ENCODE results near the gene CCN5. TPM values are rescaled to one million over a fixed set of nuclear protein-coding genes. Genes with fewer than 3 reads are reported as not detected.

CCN5 gene
- total RNA-seq, 1 experiment from 2014 or later, result 0.17 TPM

DNA sequence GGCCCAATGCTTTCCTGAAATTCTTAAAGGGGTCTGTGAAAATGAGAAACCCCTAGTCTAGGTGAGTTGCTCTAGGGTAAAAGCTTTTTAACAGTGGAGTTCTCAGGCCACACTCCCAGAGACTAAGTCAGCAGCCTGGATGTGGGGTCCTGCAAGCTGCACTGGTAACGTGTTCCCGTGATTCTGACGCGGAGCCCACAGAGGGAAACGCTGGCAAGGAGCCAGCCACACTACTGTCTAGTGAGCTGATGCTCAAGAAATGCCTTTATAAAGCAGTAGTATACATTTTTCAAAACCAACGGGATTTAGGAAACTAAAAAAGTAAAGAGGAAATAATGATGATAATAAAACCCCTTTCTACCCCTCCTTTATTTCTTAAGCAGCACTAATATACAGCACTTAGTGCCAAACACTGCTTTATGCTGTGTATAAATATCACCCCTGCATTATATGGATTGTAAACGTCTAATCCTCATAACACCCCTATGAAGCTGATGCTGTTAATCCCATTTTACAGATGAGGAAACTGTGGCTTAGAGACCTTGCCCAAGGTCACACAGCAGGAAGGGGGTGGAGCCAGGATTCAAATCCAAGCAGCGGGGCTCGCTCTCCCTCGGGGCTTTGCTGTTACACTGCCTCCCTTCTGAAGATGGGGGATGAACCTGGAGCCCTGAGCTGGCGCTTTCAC lies 55.5 kb downstream of the CCN5 start:
- DNase-seq (ENCODE audit: low spot score), result no peak
- in situ Hi-C loops (cut with HindIII; ENCODE audit: low sequenced_read_pairs), result no loop called here

DNA sequence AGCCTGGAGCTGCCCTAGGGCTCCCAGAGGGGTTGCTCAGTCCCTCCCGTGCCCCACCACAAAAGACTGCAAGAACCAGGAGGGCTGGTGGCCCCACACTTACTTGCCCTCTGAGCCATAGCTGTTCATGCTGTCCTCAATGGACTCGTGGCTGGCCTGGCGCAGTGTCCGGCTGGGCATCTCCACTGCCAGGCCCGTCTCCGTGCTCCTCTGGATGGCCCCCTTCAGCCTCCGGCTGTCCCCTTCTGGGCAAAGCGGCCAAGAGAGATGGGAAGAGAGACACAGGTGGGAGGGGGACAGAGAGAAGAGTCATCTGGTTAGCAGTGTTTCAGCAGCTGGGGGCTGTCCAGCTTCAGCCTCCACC lies 56.0 kb downstream of the CCN5 start:
- no peak for DNase-seq (ENCODE audit: low spot score)
- in situ Hi-C loops (cut with HindIII; ENCODE audit: low sequenced_read_pairs), result no loop called here

DNA sequence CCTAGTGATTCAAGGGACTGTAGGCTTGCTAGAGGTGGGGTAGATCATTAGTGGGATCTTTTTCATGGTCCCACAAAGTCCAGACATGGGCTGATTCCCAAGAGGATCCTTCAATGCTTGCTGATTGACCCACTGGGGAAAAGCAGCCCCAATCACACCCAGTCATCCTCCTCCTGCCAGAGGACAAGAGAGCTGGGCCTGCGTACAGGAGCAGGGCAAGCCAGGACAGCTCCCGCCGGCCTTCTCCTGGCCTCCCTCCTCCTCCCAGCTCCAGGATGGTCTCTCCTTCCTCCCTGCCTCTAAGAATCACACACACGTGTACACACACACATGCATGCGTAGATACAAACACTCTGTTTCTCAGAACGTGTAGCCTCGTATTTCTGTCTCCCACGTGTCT lies 57.5 kb downstream of the CCN5 start:
- in situ Hi-C loops (cut with HindIII; ENCODE audit: low sequenced_read_pairs), result no loop called here
- DNase-seq (ENCODE audit: low spot score), result no peak

DNA sequence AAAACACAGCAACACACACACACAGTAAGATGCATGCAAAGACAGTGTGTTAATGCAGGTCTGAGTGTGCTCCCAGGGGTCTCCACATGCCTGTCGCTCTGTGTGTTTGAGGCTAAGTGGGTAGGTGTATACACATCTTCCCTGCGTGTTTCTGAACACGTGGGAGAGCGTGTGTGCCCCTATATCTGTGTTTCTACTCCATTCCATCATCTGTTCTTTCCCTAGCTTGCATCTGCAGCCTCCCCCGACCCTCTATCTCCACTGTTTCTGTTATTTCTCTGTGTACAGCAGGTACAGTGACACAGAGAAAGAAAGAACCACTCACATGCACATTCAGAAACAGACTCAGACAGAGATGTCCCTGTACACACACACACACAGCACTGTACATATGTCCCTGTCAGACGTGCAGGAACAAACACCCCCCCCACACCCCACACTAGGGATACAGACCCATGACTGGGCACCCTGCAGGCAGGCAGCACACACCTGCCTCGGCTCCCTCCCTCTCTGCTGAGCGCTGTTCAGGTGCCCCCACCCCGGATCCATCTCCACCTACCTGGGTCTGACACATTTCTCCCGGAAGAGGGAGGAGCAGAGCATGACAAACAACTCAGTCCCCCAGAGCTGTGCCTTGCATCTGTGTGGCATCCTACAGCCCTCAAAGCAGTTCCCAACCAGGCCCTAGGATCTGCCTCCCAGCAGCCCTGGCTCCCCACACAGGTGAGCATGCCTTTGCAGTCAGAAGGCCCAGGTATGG lies 58.1 kb downstream of the CCN5 start:
- in situ Hi-C loops (cut with HindIII; ENCODE audit: low sequenced_read_pairs), result no loop called here
- DNase-seq (ENCODE audit: low spot score), result no peak

DNA sequence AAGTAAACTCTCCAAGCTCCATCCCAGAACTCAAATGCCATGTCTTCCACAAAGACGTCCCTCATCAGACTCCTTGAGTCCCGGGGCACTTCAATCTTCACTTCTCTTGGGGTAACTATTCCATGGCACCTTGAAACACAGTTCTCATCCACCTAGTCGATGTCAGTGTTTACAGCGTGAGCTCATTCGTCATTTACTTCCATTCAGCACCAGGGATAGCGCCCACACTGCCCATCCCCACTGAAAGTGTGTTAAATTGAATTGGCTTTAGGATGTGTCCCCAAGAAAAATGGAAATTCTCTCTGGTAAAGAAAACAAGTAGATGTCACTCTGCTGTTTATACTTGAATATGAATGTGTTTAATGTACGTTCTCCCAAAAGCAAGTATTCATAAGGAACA lies 61.8 kb downstream of the CCN5 start:
- no peak for DNase-seq (ENCODE audit: low spot score)

More for the DNA sequence above, 61.8 kb downstream of the CCN5 start:
- in situ Hi-C loops (cut with HindIII; ENCODE audit: low sequenced_read_pairs), result no loop called here

Other genes starting within 250 kb of the CCN5 start
- gene TTPAL, start 239.5 kb upstream of the CCN5 start, total RNA-seq (2014; rRNA removed; shearing (Covaris generic)), result 4.5 and 6.1 TPM in 2 replicates
- gene SERINC3, start 193.3 kb upstream of the CCN5 start, total RNA-seq (2014; rRNA removed; shearing (Covaris generic)), result 23.9 and 28.0 TPM in 2 replicates
- gene PKIG, start 132.8 kb upstream of the CCN5 start, total RNA-seq (2014; rRNA removed; shearing (Covaris generic)), result 37.1 and 69.0 TPM in 2 replicates
- gene ADA, start 63.7 kb upstream of the CCN5 start, total RNA-seq (2014; rRNA removed; shearing (Covaris generic)), result 30.6 and 47.6 TPM in 2 replicates
- 17.9 TPM in 2 replicates for gene KCNK15, start 30.5 kb downstream of the CCN5 start, total RNA-seq (2014; rRNA removed; shearing (Covaris generic))
- gene RIMS4, start 95.2 kb downstream of the CCN5 start, total RNA-seq (2014; rRNA removed; shearing (Covaris generic)), result 8.3 and 10.9 TPM in 2 replicates
- 96.3 and 138 TPM in 2 replicates for gene YWHAB, start 170.3 kb downstream of the CCN5 start, total RNA-seq (2014; rRNA removed; shearing (Covaris generic))
- 3.7 and 11.4 TPM in 2 replicates for gene PABPC1L, start 194.7 kb downstream of the CCN5 start, total RNA-seq (2014; rRNA removed; shearing (Covaris generic))
- gene TOMM34, start 245.0 kb downstream of the CCN5 start, total RNA-seq (2014; rRNA removed; shearing (Covaris generic)), result 22.7 and 42.0 TPM in 2 replicates

All from G401 (cell line).